ENCODE measurements around the gene TGFBR2. TPM values are rescaled to one million over a fixed set of nuclear protein-coding genes. Genes with fewer than 3 reads are reported as not detected.

The TGFBR2 gene
- total and polyA plus RNA-seq, 2 of the 13 experiments (the other 11 are each of a cell fraction or from before 2014, with no cell fraction given): 82.2 to 187 TPM

DNA sequence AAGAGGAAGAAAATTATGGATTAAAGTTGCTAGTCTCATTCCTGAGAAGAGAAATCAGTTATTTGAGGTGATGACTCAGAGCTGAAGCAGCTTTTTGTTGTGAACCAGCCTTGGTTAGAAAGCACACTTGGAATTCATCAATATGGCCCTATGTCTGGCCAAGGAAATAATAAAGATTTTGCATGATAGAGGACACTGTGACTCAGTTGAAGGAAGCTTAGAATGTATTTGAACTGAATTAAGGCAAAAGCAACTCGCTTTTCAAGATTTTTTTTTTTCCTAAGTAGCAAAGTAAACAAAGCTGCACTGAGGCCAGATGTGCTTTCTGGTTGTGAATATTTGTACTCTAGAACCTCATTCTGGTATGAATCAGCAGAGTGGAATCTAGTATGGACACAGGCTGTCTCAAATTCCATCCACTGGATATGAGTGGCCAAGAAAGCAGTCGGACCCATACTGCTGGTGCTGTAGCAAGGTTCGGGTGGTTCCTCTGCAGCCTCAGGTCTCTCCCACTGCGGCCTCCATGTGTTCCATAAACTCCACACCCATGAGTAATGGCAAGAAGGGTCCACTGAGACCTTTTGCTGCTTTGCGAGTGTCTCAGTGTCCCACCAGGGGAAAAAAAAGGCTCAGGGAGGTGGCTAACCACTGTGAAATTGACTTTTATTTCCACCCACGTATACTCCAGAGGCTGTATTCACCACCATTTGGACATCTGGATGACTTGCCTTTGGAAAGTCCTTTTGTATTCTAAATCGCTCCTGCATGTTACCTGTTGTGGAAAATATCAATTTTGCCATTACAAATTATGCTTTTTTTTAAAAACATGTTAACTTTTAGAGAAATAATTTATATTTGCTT lies 53.1 kb downstream of the TGFBR2 start (continued):
- TF ChIP-seq ZNF616 (CRISPR knock-in tag; IDR thresholded peaks at IDR 0.05; ENCODE audit: low read depth): no peak
- TF ChIP-seq, protein P1, sequence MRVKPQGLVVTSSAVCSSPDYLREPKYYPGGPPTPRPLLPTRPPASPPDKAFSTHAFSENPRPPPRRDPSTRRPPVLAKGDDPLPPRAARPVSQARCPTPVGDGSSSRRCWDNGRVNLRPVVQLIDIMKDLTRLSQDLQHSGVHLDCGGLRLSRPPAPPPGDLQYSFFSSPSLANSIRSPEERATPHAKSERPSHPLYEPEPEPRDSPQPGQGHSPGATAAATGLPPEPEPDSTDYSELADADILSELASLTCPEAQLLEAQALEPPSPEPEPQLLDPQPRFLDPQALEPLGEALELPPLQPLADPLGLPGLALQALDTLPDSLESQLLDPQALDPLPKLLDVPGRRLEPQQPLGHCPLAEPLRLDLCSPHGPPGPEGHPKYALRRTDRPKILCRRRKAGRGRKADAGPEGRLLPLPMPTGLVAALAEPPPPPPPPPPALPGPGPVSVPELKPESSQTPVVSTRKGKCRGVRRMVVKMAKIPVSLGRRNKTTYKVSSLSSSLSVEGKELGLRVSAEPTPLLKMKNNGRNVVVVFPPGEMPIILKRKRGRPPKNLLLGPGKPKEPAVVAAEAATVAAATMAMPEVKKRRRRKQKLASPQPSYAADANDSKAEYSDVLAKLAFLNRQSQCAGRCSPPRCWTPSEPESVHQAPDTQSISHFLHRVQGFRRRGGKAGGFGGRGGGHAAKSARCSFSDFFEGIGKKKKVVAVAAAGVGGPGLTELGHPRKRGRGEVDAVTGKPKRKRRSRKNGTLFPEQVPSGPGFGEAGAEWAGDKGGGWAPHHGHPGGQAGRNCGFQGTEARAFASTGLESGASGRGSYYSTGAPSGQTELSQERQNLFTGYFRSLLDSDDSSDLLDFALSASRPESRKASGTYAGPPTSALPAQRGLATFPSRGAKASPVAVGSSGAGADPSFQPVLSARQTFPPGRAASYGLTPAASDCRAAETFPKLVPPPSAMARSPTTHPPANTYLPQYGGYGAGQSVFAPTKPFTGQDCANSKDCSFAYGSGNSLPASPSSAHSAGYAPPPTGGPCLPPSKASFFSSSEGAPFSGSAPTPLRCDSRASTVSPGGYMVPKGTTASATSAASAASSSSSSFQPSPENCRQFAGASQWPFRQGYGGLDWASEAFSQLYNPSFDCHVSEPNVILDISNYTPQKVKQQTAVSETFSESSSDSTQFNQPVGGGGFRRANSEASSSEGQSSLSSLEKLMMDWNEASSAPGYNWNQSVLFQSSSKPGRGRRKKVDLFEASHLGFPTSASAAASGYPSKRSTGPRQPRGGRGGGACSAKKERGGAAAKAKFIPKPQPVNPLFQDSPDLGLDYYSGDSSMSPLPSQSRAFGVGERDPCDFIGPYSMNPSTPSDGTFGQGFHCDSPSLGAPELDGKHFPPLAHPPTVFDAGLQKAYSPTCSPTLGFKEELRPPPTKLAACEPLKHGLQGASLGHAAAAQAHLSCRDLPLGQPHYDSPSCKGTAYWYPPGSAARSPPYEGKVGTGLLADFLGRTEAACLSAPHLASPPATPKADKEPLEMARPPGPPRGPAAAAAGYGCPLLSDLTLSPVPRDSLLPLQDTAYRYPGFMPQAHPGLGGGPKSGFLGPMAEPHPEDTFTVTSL (CRISPR knock-in tag; IDR thresholded peaks at IDR 0.05; ENCODE audit: borderline replicate concordance): peak; percentile 54; the same call in 1 of the 2 replicates
- TF ChIP-seq STAT5B (CRISPR knock-in tag; IDR thresholded peaks at IDR 0.05): no peak
- TF ChIP-seq, protein P2, sequence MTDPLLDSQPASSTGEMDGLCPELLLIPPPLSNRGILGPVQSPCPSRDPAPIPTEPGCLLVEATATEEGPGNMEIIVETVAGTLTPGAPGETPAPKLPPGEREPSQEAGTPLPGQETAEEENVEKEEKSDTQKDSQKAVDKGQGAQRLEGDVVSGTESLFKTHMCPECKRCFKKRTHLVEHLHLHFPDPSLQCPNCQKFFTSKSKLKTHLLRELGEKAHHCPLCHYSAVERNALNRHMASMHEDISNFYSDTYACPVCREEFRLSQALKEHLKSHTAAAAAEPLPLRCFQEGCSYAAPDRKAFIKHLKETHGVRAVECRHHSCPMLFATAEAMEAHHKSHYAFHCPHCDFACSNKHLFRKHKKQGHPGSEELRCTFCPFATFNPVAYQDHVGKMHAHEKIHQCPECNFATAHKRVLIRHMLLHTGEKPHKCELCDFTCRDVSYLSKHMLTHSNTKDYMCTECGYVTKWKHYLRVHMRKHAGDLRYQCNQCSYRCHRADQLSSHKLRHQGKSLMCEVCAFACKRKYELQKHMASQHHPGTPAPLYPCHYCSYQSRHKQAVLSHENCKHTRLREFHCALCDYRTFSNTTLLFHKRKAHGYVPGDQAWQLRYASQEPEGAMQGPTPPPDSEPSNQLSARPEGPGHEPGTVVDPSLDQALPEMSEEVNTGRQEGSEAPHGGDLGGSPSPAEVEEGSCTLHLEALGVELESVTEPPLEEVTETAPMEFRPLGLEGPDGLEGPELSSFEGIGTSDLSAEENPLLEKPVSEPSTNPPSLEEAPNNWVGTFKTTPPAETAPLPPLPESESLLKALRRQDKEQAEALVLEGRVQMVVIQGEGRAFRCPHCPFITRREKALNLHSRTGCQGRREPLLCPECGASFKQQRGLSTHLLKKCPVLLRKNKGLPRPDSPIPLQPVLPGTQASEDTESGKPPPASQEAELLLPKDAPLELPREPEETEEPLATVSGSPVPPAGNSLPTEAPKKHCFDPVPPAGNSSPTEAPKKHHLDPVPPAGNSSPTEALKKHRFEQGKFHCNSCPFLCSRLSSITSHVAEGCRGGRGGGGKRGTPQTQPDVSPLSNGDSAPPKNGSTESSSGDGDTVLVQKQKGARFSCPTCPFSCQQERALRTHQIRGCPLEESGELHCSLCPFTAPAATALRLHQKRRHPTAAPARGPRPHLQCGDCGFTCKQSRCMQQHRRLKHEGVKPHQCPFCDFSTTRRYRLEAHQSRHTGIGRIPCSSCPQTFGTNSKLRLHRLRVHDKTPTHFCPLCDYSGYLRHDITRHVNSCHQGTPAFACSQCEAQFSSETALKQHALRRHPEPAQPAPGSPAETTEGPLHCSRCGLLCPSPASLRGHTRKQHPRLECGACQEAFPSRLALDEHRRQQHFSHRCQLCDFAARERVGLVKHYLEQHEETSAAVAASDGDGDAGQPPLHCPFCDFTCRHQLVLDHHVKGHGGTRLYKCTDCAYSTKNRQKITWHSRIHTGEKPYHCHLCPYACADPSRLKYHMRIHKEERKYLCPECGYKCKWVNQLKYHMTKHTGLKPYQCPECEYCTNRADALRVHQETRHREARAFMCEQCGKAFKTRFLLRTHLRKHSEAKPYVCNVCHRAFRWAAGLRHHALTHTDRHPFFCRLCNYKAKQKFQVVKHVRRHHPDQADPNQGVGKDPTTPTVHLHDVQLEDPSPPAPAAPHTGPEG (CRISPR knock-in tag; IDR thresholded peaks at IDR 0.05): no peak
- TF ChIP-seq, protein P3, sequence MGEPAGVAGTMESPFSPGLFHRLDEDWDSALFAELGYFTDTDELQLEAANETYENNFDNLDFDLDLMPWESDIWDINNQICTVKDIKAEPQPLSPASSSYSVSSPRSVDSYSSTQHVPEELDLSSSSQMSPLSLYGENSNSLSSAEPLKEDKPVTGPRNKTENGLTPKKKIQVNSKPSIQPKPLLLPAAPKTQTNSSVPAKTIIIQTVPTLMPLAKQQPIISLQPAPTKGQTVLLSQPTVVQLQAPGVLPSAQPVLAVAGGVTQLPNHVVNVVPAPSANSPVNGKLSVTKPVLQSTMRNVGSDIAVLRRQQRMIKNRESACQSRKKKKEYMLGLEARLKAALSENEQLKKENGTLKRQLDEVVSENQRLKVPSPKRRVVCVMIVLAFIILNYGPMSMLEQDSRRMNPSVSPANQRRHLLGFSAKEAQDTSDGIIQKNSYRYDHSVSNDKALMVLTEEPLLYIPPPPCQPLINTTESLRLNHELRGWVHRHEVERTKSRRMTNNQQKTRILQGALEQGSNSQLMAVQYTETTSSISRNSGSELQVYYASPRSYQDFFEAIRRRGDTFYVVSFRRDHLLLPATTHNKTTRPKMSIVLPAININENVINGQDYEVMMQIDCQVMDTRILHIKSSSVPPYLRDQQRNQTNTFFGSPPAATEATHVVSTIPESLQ (CRISPR knock-in tag; conservative IDR thresholded peaks at IDR 0.05): no peak
- TF ChIP-seq NRL (CRISPR knock-in tag; IDR thresholded peaks at IDR 0.05; ENCODE audit: borderline replicate concordance): no peak
- TF ChIP-seq, protein P4, sequence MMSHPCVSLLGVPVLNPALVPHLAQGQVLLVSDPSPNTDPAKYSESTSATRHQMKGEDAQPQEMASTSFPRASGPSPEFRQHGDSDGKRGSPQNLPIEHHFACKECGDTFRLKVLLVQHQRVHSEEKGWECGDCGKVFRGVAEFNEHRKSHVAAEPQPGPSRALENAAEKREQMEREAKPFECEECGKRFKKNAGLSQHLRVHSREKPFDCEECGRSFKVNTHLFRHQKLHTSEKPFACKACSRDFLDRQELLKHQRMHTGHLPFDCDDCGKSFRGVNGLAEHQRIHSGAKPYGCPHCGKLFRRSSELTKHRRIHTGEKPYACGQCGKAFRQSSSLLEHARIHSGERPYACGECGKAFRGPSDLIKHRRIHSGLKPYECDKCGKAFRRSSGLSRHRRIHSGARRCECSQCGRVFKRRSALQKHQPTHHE (CRISPR knock-in tag; IDR thresholded peaks at IDR 0.05; ENCODE audit: borderline replicate concordance): no peak; the same call in 1 of the 2 replicates
- no peak for TF ChIP-seq FOXO1 (CRISPR knock-in tag; IDR thresholded peaks at IDR 0.05)
- TF ChIP-seq, protein P5, sequence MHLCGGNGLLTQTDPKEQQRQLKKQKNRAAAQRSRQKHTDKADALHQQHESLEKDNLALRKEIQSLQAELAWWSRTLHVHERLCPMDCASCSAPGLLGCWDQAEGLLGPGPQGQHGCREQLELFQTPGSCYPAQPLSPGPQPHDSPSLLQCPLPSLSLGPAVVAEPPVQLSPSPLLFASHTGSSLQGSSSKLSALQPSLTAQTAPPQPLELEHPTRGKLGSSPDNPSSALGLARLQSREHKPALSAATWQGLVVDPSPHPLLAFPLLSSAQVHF (CRISPR knock-in tag; IDR thresholded peaks at IDR 0.05): no peak
- TF ChIP-seq REL (CRISPR knock-in tag; conservative IDR thresholded peaks at IDR 0.05): no peak
- no peak for TF ChIP-seq ZNF326 (CRISPR knock-in tag; IDR thresholded peaks at IDR 0.05; ENCODE audit: borderline replicate concordance)
- TF ChIP-seq ZNF160 (CRISPR knock-in tag; IDR thresholded peaks at IDR 0.05): no peak

Measured in HepG2 (cell line).